ENCODE measurements around the gene IMMT. TPM values are rescaled to one million over a fixed set of nuclear protein-coding genes. Genes with fewer than 3 reads are reported as not detected.
A peak's percentile ranks its signal among the peaks of the same experiment; 100 is the strongest.

The IMMT gene
- total and polyA plus RNA-seq, 9 of the 15 experiments (the other 6 are each of a cell fraction or from before 2014, with no cell fraction given) = 119 to 294 (median 140) TPM

DNA sequence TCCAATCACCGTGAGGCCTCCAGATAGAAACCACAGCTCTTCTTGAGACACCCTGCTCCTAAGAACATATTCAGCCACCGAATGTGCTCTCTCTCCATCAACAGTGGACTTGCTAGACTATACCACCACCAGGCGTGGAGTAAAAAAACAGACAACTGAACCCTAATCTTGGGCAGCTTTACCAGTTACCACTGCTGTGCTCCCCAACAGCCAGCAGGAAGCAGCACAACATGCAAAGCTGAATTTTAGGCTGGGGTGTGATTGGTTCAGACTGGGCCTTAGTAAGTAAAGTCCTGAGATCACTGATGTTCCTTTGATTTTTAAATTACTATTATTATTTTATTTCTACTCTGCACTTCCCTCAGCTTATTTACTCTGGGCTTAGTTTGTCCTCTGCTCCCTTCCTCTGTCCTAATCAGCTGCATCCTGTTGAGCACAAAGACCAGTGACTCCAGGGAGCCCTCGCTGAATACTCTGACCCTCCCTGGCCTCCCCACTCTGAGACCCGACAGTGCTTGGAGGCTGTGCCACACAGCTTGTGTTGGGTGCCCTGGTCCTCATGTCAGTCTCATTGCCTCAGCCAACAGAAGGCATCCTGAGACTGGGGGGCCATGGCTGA lies 25.9 kb upstream of the IMMT start:
- BruUV-seq (replicated peaks) = no TSS peak
- Histone ChIP-seq H3K27ac (ENCODE audit: extremely low read depth, low read depth, low read length) (no peak overlapping the region), H3K27me3 (ENCODE audit: control insufficient read depth in 2 of 2, insufficient read depth in 2 of 2, low read length in 2 of 2) (no peaks in the 10 kb centered on the region), H3K4me2 (ENCODE audit: insufficient read depth, low read length) (no peak overlapping the region), H3K9me1 (ENCODE audit: control insufficient read depth, insufficient read depth, low read length) (no peaks in the 10 kb centered on the region), H3K4me1 (replicated peaks in 1 of 2; ENCODE audit: control insufficient read depth in 2 of 2, insufficient read depth in 2 of 2, low read length in 2 of 2) (peaks cover 21 to 29% of the 10 kb centered on the region in 2 experiments; a peak in 3 of 5 replicates), H3K79me2 (ENCODE audit: control insufficient read depth, insufficient read depth, low read length) (no peaks in the 10 kb centered on the region; the same call in 2 of the 3 replicates), H2AFZ (ENCODE audit: low read depth, low read length) (peak overlapping the region; percentile 44; the same call in 1 of the 2 replicates), H3K9ac (ENCODE audit: insufficient read depth in 1 of 2, low read depth in 2 of 2, low read length in 2 of 2) (no peak overlapping the region; a peak in 1 of 4 replicates), H4K20me1 (replicated peaks; ENCODE audit: control insufficient read depth, insufficient read depth, low read length) (peaks cover 2% of the 10 kb centered on the region; the same call in 1 of the 2 replicates), H3K4me3 (no peak overlapping the region), H3K36me3 (ENCODE audit: control insufficient read depth, insufficient read depth, low read length) (no peaks in the 10 kb centered on the region), H3K9me3 (replicated peaks; ENCODE audit: control insufficient read depth, insufficient read depth, low read depth, low read length) (no peaks in the 10 kb centered on the region)
- peak; percentile 81 for ATAC-seq
- intact Hi-C loops (cut with micrococcal nuclease) (loop anchor here (1.0 to 10.0 kb wide), 3 partner anchors 134 to 396 kb away; no protein-coding TSS in a partner anchor), in situ Hi-C loops (cut with MboI) (no loop called here)
- FAIRE-seq = peak; percentile 95
- ChIA-PET CTCF (ENCODE audit: low intra/inter-chr PET ratio) (interaction anchor here (0.6 to 1.4 kb wide), 6 partner anchors 133 to 394 kb away, joined by 3 to 20 read pairs (median 4); no protein-coding TSS in a partner anchor), POLR2A (interaction anchor here (0.6 to 1.4 kb wide), 8 partner anchors 10 to 222 kb away, joined by 3 to 11 read pairs (median 3); partner anchors contain the start of gene IMMT)
- WGBS (ENCODE audit: insufficient coverage, low coverage, missing lambda C conversion rate) = 14% methylated on average over 5 of the region's 5 CpGs
- peak; percentile 74 to 81 (median 78) for DNase-seq (ENCODE audit: extremely low read depth in 1 of 4, low spot score in 3 of 4)
- no peak for TF ChIP-seq NUFIP1 (IDR thresholded peaks at IDR 0.05; ENCODE audit: partially characterized antibody)
- no peak for TF ChIP-seq TFAM (CRISPR knock-in tag; conservative IDR thresholded peaks at IDR 0.05)
- no peak for TF ChIP-seq SOX6 (IDR thresholded peaks at IDR 0.05)
- TF ChIP-seq POLR2A (conservative IDR thresholded peaks at IDR 0.05) = no peak
- no peak for TF ChIP-seq SMAD1 (IDR thresholded peaks at IDR 0.05; ENCODE audit: low read depth, low read length, partially characterized antibody)
- no peak for TF ChIP-seq RBM14 (IDR thresholded peaks at IDR 0.05; ENCODE audit: borderline replicate concordance, insufficient read depth, low read depth, low read length)
- no peak for TF ChIP-seq STAT5A (IDR thresholded peaks at IDR 0.05; ENCODE audit: borderline replicate concordance, low read length)
- no peak for TF ChIP-seq ZNF263 (CRISPR knock-in tag; IDR thresholded peaks at IDR 0.05; ENCODE audit: borderline replicate concordance)
- TF ChIP-seq, protein P1, sequence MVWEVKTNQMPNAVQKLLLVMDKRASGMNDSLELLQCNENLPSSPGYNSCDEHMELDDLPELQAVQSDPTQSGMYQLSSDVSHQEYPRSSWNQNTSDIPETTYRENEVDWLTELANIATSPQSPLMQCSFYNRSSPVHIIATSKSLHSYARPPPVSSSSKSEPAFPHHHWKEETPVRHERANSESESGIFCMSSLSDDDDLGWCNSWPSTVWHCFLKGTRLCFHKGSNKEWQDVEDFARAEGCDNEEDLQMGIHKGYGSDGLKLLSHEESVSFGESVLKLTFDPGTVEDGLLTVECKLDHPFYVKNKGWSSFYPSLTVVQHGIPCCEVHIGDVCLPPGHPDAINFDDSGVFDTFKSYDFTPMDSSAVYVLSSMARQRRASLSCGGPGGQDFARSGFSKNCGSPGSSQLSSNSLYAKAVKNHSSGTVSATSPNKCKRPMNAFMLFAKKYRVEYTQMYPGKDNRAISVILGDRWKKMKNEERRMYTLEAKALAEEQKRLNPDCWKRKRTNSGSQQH (CRISPR knock-in tag; IDR thresholded peaks at IDR 0.05) = no peak
- no peak for TF ChIP-seq ZNF79 (CRISPR knock-in tag; IDR thresholded peaks at IDR 0.05; ENCODE audit: low read depth)
- no peak for TF ChIP-seq ZNF639 (CRISPR knock-in tag; conservative IDR thresholded peaks at IDR 0.05 in 1 of 2, IDR thresholded peaks at IDR 0.05 in 1 of 2)
- TF ChIP-seq PTRF (tag; IDR thresholded peaks at IDR 0.05) = no peak
- no peak for TF ChIP-seq RBBP5 (IDR thresholded peaks at IDR 0.05; ENCODE audit: borderline replicate concordance, insufficient read depth, low read length, poor library complexity, severe bottlenecking)
- no peak for TF ChIP-seq CHD1 (IDR thresholded peaks at IDR 0.05; ENCODE audit: low read length)
- TF ChIP-seq SIRT6 (IDR thresholded peaks at IDR 0.05; ENCODE audit: low read depth, low read length) = no peak

Measured in K562 (cell line).